Aorta (tissue), 5 donors: ENCODE results near the gene EPHB1. TPM values are rescaled to one million over a fixed set of nuclear protein-coding genes. Genes with fewer than 3 reads are reported as not detected.

Experiments used
- ATAC-seq: fragments of 200-7000 bp; cut with Tn5 transposase; one replicate; pipeline ENCODE4 v1.9.1; 2022; ENCODE audit warnings: moderate library complexity; ENCODE audit not compliant: low FRiP score
- DNase-seq, 2 donors: peaks; one replicate each; pipeline ENCODE4 v3.0.0-alpha.2; 2020
- H3K27ac ChIP-seq, 2 donors: one replicate each; pipeline ENCODE4 v1.5.1; 2013; ENCODE audit warnings: low read length in 2 of 2, mild to moderate bottlenecking in 2 of 2, moderate library complexity in 2 of 2, control low read depth in 1 of 2, inconsistent platforms in 1 of 2, low read depth in 1 of 2
- H3K27me3 ChIP-seq, 2 donors: one replicate each; pipeline ENCODE4 v1.6.1; 2013; ENCODE audit warnings: control low read depth in 1 of 2, low read length in 1 of 2, mild to moderate bottlenecking in 1 of 2, moderate library complexity in 1 of 2; ENCODE audit not compliant: insufficient read depth in 2 of 2, control insufficient read depth in 1 of 2
- H3K36me3 ChIP-seq, 2 donors: one replicate each; pipeline ENCODE4 v1.6.1; 2013; ENCODE audit warnings: control low read depth in 1 of 2, low read length in 1 of 2, mild to moderate bottlenecking in 1 of 2; ENCODE audit not compliant: insufficient read depth in 2 of 2, control insufficient read depth in 1 of 2
- H3K4me1 ChIP-seq, 2 donors: one replicate each; pipeline ENCODE4 v1.6.1; 2013; ENCODE audit warnings: low read length in 2 of 2, control low read depth in 1 of 2, mild to moderate bottlenecking in 1 of 2, moderate library complexity in 1 of 2; ENCODE audit not compliant: insufficient read depth in 2 of 2, control insufficient read depth in 1 of 2
- H3K4me3 ChIP-seq, 2 donors: one replicate each; pipeline ENCODE4 v1.5.1; 2013; ENCODE audit warnings: low read length in 2 of 2, control low read depth in 1 of 2, mild to moderate bottlenecking in 1 of 2
- H3K9me3 ChIP-seq: one replicate; pipeline ENCODE4 v1.6.1; 2013; ENCODE audit warnings: mild to moderate bottlenecking, low read length; ENCODE audit not compliant: control insufficient read depth
- WGBS, 2 donors: extraction: QIAGEN DNeasy Blood & Tissue Kit; methylation state at CpG; one replicate each; pipeline ENCODE4 v1.1.7; 2013; 5-methylcytosine and 5-hydroxymethylcytosine counted together
- intact Hi-C, 2 donors: fragments of 100-400 bp; cut with DNase I; formaldehyde crosslinking; loops; one replicate each; pipeline versions ENCODE4 v1.14.2 to v1.15.0; 2022
- polyA plus RNA-seq, 2 donors: library from polyadenylated mRNA; stranded (reverse); fragments of 200-250 nt; gene quantifications; one replicate each; pipeline ENCODE4 v1.2.3, GENCODE V29; 2013
- total RNA-seq, 2 donors: library from RNA; stranded (reverse); fragmentation: NEBNext Ultra II Directional; extraction: Animal tissue kit (Norgen Biotek cat#: 25700); gene quantifications; one replicate each; pipeline ENCODE4 v1.2.1, GENCODE V29; 2021
- donor health status: healthy with polysubstance abuse.
- donor health status: Bipolar disorder and iron deficiency.
- donor health status: DM: no; HTN: no; CAD: no.
- donor health status: DM: no; HTN: no; CAD: no.
- donor health status: DM: yes; HTN: yes; CAD: no.

The EPHB1 gene
- total and polyA plus RNA-seq, 4 donors = 0.31 to 4.8 (median 3.6) TPM; not detected in 1

- Histone ChIP-seq H3K4me1 (no peaks in the 10 kb centered on the region), H3K9me3 (no peaks in the 10 kb centered on the region), H3K27me3 (no peaks in the 10 kb centered on the region), H3K27ac (no peak overlapping the region), H3K4me3 (no peak overlapping the region), H3K36me3 (no peaks in the 10 kb centered on the region)
- 83 to 89% methylated on average over 5 of the region's 5 CpGs for WGBS, 2 donors
- ATAC-seq = no peak
- no peak for DNase-seq
- intact Hi-C loops = no loop called here
Measured at GRCh38 chr3:135155791-135156190, 360.7 kb downstream of the EPHB1 start.

DNA sequence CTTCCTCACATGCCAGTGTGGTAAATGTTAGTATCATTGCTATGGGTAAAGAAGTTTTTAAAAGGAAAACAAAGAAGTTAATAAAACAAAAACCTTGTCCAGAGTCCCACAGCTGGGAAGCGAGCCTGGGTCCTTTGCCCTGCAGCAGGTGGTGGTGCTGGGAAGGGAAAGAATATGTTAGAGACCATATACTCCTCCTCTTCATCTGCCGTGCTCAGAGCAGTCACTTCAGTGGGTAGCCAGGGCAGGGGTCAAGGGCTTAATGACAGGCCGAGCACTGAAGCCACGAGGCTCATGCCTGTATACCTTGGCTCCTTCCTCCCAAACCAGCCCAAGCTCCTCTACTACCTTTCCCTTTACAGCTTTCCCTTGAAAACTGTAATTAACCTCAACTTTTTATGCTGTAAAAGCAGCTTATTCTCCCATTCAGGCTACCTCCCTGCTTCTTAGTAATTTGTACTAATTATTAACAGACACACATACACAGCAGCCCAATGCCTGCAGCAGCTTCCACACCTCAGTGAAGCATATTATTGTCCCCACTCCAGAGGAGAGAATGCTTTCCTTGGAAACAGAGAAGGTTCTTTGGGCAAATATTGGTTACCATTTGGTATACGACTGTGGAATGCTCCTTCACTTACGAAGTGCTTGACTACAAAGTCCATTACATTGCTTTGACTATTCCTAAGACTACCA is 362.1 kb downstream of the EPHB1 start:
- ATAC-seq (no peak), DNase-seq (no peak)
- no peak overlapping the region for H3K4me3 ChIP-seq
- intact Hi-C loops = no loop called here
- H3K4me1 ChIP-seq = no peaks in the 10 kb centered on the region
- H3K27me3 ChIP-seq = no peaks in the 10 kb centered on the region
- no peak overlapping the region for H3K27ac ChIP-seq
- H3K36me3 ChIP-seq = no peaks in the 10 kb centered on the region
- WGBS, 2 donors = 58 to 60% methylated on average over 6 of the region's 6 CpGs
- H3K9me3 ChIP-seq = no peaks in the 10 kb centered on the region

GRCh38 chr3:135158520-135158919 is 363.5 kb downstream of the EPHB1 start:
- Histone ChIP-seq H3K27ac (no peak overlapping the region), H3K27me3 (no peaks in the 10 kb centered on the region), H3K9me3 (no peaks in the 10 kb centered on the region), H3K36me3 (no peaks in the 10 kb centered on the region), H3K4me3 (no peak overlapping the region), H3K4me1 (no peaks in the 10 kb centered on the region)
- ATAC-seq (no peak), DNase-seq (no peak)
- 90 to 92% methylated on average over 5 of the region's 5 CpGs for WGBS, 2 donors
- intact Hi-C loops = no loop called here

- H3K27ac ChIP-seq = no peak overlapping the region
- H3K36me3 ChIP-seq = no peaks in the 10 kb centered on the region
- intact Hi-C loops = no loop called here
- no peaks in the 10 kb centered on the region for H3K4me1 ChIP-seq
- no peak for DNase-seq
- no peak overlapping the region for H3K4me3 ChIP-seq
- ATAC-seq = no peak
- H3K27me3 ChIP-seq = no peaks in the 10 kb centered on the region
- H3K9me3 ChIP-seq = no peaks in the 10 kb centered on the region
- WGBS, 2 donors = 31 to 43% methylated on average over 2 of the region's 2 CpGs
Measured at GRCh38 chr3:135159681-135160247, 364.7 kb downstream of the EPHB1 start.

- no peak for DNase-seq
- Histone ChIP-seq H3K9me3 (no peaks in the 10 kb centered on the region), H3K27ac (no peak overlapping the region), H3K36me3 (no peaks in the 10 kb centered on the region), H3K27me3 (no peaks in the 10 kb centered on the region), H3K4me1 (no peaks in the 10 kb centered on the region), H3K4me3 (no peak overlapping the region)
- intact Hi-C loops = no loop called here
- no peak for ATAC-seq
- 68 to 74% methylated on average over 1 of the region's 1 CpG for WGBS, 2 donors
Measured at GRCh38 chr3:135161425-135161824, 366.4 kb downstream of the EPHB1 start.

DNA sequence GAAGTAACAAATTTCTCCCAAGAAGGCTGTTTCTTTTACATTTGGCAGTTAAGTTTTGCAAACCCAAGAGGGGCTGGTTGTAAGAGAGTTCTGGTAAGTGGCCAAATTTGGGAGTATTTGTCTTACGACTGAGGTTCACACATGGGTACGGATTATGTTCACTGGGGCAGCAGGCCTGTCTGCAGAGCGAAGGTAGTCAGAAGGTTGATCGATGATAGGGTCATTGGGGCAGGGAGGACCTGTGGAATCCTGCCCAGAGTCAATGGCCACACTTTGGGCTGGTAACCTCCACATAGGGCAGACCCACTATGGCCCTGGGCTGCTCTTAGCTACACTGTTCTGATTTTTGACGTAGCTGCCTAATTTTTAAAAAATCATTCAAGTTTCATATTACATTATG is 368.6 kb downstream of the EPHB1 start:
- Histone ChIP-seq H3K27me3 (no peaks in the 10 kb centered on the region), H3K4me3 (no peak overlapping the region), H3K36me3 (no peaks in the 10 kb centered on the region), H3K27ac (no peak overlapping the region), H3K9me3 (no peaks in the 10 kb centered on the region), H3K4me1 (no peaks in the 10 kb centered on the region)
- ATAC-seq (no peak), DNase-seq (no peak)
- 85 to 86% methylated on average over 5 of the region's 5 CpGs for WGBS, 2 donors
- intact Hi-C loops = no loop called here

GRCh38 chr3:135165260-135165659 is 370.2 kb downstream of the EPHB1 start:
- Histone ChIP-seq H3K36me3 (no peaks in the 10 kb centered on the region), H3K9me3 (no peaks in the 10 kb centered on the region), H3K27ac (no peak overlapping the region), H3K4me1 (no peaks in the 10 kb centered on the region), H3K4me3 (no peak overlapping the region), H3K27me3 (no peaks in the 10 kb centered on the region)
- DNase-seq = no peak
- no peak for ATAC-seq
- intact Hi-C loops = no loop called here
- WGBS, 2 donors = 85 to 87% methylated on average over 5 of the region's 5 CpGs

- Histone ChIP-seq H3K9me3 (no peaks in the 10 kb centered on the region), H3K4me1 (no peaks in the 10 kb centered on the region), H3K36me3 (no peaks in the 10 kb centered on the region), H3K27ac (no peak overlapping the region), H3K4me3 (no peak overlapping the region), H3K27me3 (no peaks in the 10 kb centered on the region)
- no peak for DNase-seq
- peak; percentile 13 for ATAC-seq
- intact Hi-C loops = no loop called here
- 61 to 69% methylated on average over 4 of the region's 4 CpGs for WGBS, 2 donors
Measured at GRCh38 chr3:135166266-135166825, 371.3 kb downstream of the EPHB1 start.

- Histone ChIP-seq H3K27me3 (no peaks in the 10 kb centered on the region), H3K36me3 (no peaks in the 10 kb centered on the region), H3K9me3 (no peaks in the 10 kb centered on the region), H3K4me3 (no peak overlapping the region), H3K4me1 (no peaks in the 10 kb centered on the region), H3K27ac (no peak overlapping the region)
- intact Hi-C loops = no loop called here
- DNase-seq (no peak), ATAC-seq (no peak)
- WGBS, 2 donors = 89% methylated on average over 4 of the region's 4 CpGs
Measured at GRCh38 chr3:135168822-135169221, 373.8 kb downstream of the EPHB1 start.
